Keratinocyte (primary cell): Measurements from ENCODE around the gene WDR26. TPM values are rescaled to one million over a fixed set of nuclear protein-coding genes. Genes with fewer than 3 reads are reported as not detected.
A peak's percentile ranks its signal among the peaks of the same experiment; 100 is the strongest.

Experiments used
- DNase-seq: peaks from one replicate; pipeline ENCODE4 v3.0.0-alpha.2; 2011; ENCODE audit warnings: low read depth, missing footprints, low spot score
- FAIRE-seq: peaks from 2 replicates; lab custom pipeline; 2011; peaks lifted over from hg19 to GRCh38; lab: Jason Lieb, UNC
- H2AFZ ChIP-seq: 2 replicates; pipeline ENCODE4 v1.6.0; 2012; ENCODE audit warnings: low read length, control low read depth, inconsistent platforms; ENCODE audit not compliant: control insufficient read depth
- H3K27ac ChIP-seq: 2 replicates; pipeline ENCODE4 v1.5.1; 2011; ENCODE audit warnings: low read length; ENCODE audit not compliant: control insufficient read depth, insufficient read depth
- H3K27me3 ChIP-seq: 3 replicates; pipeline ENCODE4 v1.6.0; 2011; ENCODE audit warnings: low read length; ENCODE audit not compliant: control insufficient read depth, insufficient read depth; ENCODE audit errors: extremely low read depth
- H3K36me3 ChIP-seq, 2 experiments: 2 replicates in 1 of 2; 3 replicates in 1 of 2; pipeline ENCODE4 v1.5.1; 2011; ENCODE audit warnings: low read length in 2 of 2, mild to moderate bottlenecking in 1 of 2; ENCODE audit not compliant: control insufficient read depth in 2 of 2, insufficient read depth in 2 of 2; ENCODE audit errors: extremely low read depth in 1 of 2
- H3K4me1 ChIP-seq: 3 replicates; pipeline ENCODE4 v1.5.1; 2011; ENCODE audit warnings: low read length; ENCODE audit not compliant: control insufficient read depth, insufficient read depth; ENCODE audit errors: extremely low read depth
- H3K4me2 ChIP-seq: 3 replicates; pipeline ENCODE4 v1.6.0; 2011; ENCODE audit warnings: low read depth, low read length; ENCODE audit not compliant: control insufficient read depth, insufficient read depth; ENCODE audit errors: extremely low read depth
- H3K4me3 ChIP-seq, 3 experiments: fragments of 200-600 bp in 1 of 3; sonication (generic) in 1 of 3; 2 replicates in 2 of 3; 3 replicates in 1 of 3; pipeline ENCODE4 v1.5.1; 2011 to 2016; ENCODE audit warnings: low read length in 3 of 3, mild to moderate bottlenecking in 3 of 3, control low read depth in 2 of 3, inconsistent platforms in 1 of 3, low read depth in 1 of 3, mixed read lengths in 1 of 3, mixed run types in 1 of 3, moderate library complexity in 1 of 3; ENCODE audit not compliant: control insufficient read depth in 2 of 3, insufficient read depth in 2 of 3; ENCODE audit errors: extremely low read depth in 1 of 3
- H3K79me2 ChIP-seq: 2 replicates; pipeline ENCODE4 v1.6.0; 2012; ENCODE audit warnings: low read length; ENCODE audit not compliant: control insufficient read depth, insufficient read depth
- H3K9ac ChIP-seq: 3 replicates; pipeline ENCODE4 v1.6.0; 2011; ENCODE audit warnings: low read length; ENCODE audit not compliant: control insufficient read depth, insufficient read depth; ENCODE audit errors: extremely low read depth
- H3K9me1 ChIP-seq: 3 replicates; pipeline ENCODE4 v1.6.0; 2011; ENCODE audit warnings: low read length; ENCODE audit not compliant: control insufficient read depth, insufficient read depth; ENCODE audit errors: extremely low read depth
- H3K9me3 ChIP-seq: 2 replicates; pipeline ENCODE4 v1.5.1; 2012; ENCODE audit warnings: low read depth, low read length; ENCODE audit not compliant: control insufficient read depth
- H4K20me1 ChIP-seq: 3 replicates; pipeline ENCODE4 v1.6.0; 2011; ENCODE audit warnings: low read length; ENCODE audit not compliant: control insufficient read depth, insufficient read depth; ENCODE audit errors: extremely low read depth
- EZH2 ChIP-seq: IDR thresholded peaks from one replicate; pipeline ENCODE4 v1.6.1; 2012; ENCODE audit warnings: inconsistent platforms, mild to moderate bottlenecking, low read length, moderate library complexity
- dilution Hi-C: fragments of 300-500 bp; cut with MboI; formaldehyde crosslinking; loops from one replicate; pipeline ENCODE4 v1.7.0; 2020; ENCODE audit warnings: low sequenced_read_pairs; ENCODE audit not compliant: extremely low pct_ligation_motif_present
- polyA plus RNA-seq, 5 experiments: library from polyadenylated mRNA; depleted of rRNA in 3 of 5; stranded (reverse) in 3 of 5; stranded (forward) in 1 of 5; unstranded in 1 of 5; fragments of >200 nt; gene quantifications; 1 replicate in 1 of 5; 2 replicates in 3 of 5; 3 replicates in 1 of 5; pipeline versions ENCODE4 v1.2.1 to v1.2.3, GENCODE V29; 2011 to 2012; ENCODE audit warnings: missing spikeins in 2 of 5, low read depth in 1 of 5, low replicate concordance in 1 of 5
- TF ChIP-seq, protein P1 (sequence below), 3 experiments: IDR thresholded peaks in 1 of 3; conservative IDR thresholded peaks in 1 of 3; optimal IDR thresholded peaks in 1 of 3; 2 replicates in 2 of 3; 3 replicates in 1 of 3; pipeline versions ENCODE3 to v1.5.1; 2011; ENCODE audit warnings: low read length in 3 of 3, mild to moderate bottlenecking in 3 of 3, moderate library complexity in 2 of 3, control low read depth in 1 of 3, inconsistent platforms in 1 of 3; ENCODE audit not compliant: insufficient read depth in 2 of 3; ENCODE audit errors: extremely low read depth in 1 of 3

Gene WDR26
- polyA plus RNA-seq, 1 donor (not counting 4 experiments of a cell fraction or from before 2014, with no cell fraction given) = 46.4 TPM

DNA sequence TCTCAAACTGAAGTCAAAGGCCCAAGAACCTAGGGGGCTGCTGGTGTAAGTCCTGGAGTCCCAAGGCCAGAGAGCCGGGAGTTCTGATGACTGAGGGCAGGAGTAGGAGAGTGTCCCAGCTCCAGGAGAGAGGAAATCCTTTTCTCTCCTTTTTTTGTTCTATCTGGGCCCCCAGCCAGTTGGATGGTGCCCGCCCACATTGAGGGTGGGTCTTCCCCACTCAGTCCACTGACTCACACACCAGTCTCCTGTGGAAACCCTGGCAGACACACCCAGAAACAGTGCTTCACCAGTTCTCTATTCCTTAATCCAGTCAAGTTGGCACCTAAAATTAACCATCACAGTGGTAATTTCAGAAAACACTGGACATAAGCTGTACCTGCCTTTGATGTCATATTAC lies 12.7 kb upstream of the WDR26 start:
- Histone ChIP-seq H3K27me3 (no peaks in the 10 kb centered on the region), H3K27ac (peak overlapping the region; percentile 43), H3K4me1 (peaks cover 14% of the 10 kb centered on the region), H3K9ac (no peak overlapping the region), H2AFZ (peak overlapping the region; percentile 44), H3K4me2 (peak overlapping the region; percentile 47), H3K9me3 (no peaks in the 10 kb centered on the region), H3K79me2 (no peaks in the 10 kb centered on the region), H4K20me1 (no peaks in the 10 kb centered on the region), H3K9me1 (no peaks in the 10 kb centered on the region), H3K4me3 (no peak overlapping the region), H3K36me3 (no peaks in the 10 kb centered on the region)
- dilution Hi-C loops = no loop called here
- DNase-seq (no peak), FAIRE-seq (peak; percentile 73)
- no peak for TF ChIP-seq EZH2
- TF ChIP-seq, protein P1, sequence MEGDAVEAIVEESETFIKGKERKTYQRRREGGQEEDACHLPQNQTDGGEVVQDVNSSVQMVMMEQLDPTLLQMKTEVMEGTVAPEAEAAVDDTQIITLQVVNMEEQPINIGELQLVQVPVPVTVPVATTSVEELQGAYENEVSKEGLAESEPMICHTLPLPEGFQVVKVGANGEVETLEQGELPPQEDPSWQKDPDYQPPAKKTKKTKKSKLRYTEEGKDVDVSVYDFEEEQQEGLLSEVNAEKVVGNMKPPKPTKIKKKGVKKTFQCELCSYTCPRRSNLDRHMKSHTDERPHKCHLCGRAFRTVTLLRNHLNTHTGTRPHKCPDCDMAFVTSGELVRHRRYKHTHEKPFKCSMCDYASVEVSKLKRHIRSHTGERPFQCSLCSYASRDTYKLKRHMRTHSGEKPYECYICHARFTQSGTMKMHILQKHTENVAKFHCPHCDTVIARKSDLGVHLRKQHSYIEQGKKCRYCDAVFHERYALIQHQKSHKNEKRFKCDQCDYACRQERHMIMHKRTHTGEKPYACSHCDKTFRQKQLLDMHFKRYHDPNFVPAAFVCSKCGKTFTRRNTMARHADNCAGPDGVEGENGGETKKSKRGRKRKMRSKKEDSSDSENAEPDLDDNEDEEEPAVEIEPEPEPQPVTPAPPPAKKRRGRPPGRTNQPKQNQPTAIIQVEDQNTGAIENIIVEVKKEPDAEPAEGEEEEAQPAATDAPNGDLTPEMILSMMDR (optimal IDR thresholded peaks at IDR 0.05 in 1 of 3, IDR thresholded peaks at IDR 0.05 in 1 of 3, conservative IDR thresholded peaks at IDR 0.05 in 1 of 3; ENCODE audit: extremely low read depth in 1 of 3, insufficient read depth in 2 of 3, low read length in 3 of 3) = no peak

DNA sequence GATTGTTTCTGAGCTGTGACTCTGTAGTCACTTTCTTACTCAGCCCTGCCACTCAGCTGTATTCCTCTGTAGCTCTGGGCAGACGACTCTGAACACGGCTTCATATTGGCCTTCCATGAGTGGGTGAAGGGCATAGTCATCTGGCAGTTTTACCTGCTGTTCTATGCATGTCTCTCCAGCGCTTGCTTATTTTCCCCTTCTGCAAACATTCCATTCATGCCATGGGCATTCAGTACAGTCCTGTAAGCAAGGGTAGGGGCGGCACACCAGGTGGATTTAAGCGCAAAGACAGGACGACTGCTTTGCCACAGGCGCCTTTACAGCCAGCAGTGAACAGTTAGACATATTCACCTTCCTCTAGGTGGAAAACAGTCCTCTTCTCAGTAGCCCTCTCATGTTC lies 4.4 kb upstream of the WDR26 start:
- H3K4me2 ChIP-seq = no peak overlapping the region
- H3K9me1 ChIP-seq = no peaks in the 10 kb centered on the region
- no peak overlapping the region for H3K27ac ChIP-seq
- H4K20me1 ChIP-seq = no peaks in the 10 kb centered on the region
- no peak for FAIRE-seq
- no peak for DNase-seq
- no peaks in the 10 kb centered on the region for H3K36me3 ChIP-seq
- H3K9ac ChIP-seq = no peak overlapping the region
- dilution Hi-C loops = no loop called here
- H3K27me3 ChIP-seq = no peaks in the 10 kb centered on the region
- no peak overlapping the region for H2AFZ ChIP-seq
- H3K4me1 ChIP-seq = peaks cover 18% of the 10 kb centered on the region
- H3K79me2 ChIP-seq = peaks cover 14% of the 10 kb centered on the region
- H3K4me3 ChIP-seq = no peak overlapping the region
- TF ChIP-seq, protein P1 (optimal IDR thresholded peaks at IDR 0.05 in 1 of 3, IDR thresholded peaks at IDR 0.05 in 1 of 3, conservative IDR thresholded peaks at IDR 0.05 in 1 of 3; ENCODE audit: extremely low read depth in 1 of 3, insufficient read depth in 2 of 3, low read length in 3 of 3) = no peak
- TF ChIP-seq EZH2 = no peak
- no peaks in the 10 kb centered on the region for H3K9me3 ChIP-seq
